NCI-H2196 treated with DMSO at 0.1 percent for 48 hours (cell line): Measurements from ENCODE around the gene ARG2.

Source experiments
- DNase-seq: peaks from one replicate; lab custom pipeline; 2025; ENCODE audit not compliant: unreplicated experiment; lab: John Stamatoyannopoulos, UW

The ARG2 gene

DNA sequence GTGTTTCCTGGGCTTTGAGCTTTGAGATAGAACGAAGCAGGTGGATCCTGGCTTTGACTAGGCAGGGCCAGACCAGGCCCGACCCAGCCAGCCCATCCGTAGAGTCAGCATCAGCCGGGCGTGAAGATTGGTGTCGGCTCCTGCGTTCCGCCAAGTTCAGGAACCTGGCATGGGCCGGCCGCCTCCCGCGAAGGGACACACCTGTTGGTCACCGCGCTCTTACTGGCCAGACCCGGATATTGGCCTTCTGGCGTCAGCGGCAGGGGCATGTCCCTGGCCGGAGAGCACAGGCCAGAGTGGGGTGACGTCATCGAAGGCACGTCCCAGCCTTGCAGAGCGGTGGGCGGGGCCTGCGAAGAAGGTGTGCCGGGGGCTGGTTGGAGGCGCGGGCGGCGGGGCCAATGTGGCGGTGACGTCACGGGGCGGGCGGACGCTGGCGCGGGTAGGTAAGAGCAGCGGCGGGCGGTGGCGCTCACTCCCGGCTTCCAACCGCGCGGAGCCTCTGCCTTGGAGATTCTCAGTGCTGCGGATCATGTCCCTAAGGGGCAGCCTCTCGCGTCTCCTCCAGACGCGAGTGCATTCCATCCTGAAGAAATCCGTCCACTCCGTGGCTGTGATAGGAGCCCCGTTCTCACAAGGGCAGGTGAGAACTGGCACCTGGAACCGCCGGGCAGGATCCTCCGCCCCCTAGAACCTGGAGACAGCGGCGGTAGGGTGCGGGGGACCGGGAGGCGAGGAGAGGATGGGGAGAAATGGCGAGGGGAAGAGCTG, at the start of gene ARG2:
Gene ARG2 (plus strand): TSS at position 475 of the 771 bp plus-strand sequence. CDS start 58 bp downstream, at position 533.
- peak; percentile 99 for DNase-seq

DNA sequence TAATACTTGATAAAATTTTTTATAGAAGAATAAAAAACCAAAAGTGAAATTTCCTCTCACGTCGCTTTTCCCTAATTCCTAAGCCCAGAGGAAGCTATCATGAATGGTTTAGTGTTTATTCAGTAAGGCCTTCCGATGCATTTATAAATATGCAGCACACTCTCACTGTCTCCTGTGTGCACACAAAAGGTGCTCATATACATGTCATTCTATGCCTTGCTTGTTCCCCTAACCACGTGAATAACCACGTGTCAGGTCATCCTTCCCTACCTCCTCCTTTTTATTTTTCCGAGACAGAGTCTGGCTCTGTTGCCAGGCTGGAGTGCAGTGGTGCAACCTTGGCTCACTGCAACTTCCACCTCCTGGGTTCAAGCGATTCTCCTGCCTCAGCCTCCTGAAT, 49.3 kb upstream of the ARG2 start:
- DNase-seq = no peak

DNA sequence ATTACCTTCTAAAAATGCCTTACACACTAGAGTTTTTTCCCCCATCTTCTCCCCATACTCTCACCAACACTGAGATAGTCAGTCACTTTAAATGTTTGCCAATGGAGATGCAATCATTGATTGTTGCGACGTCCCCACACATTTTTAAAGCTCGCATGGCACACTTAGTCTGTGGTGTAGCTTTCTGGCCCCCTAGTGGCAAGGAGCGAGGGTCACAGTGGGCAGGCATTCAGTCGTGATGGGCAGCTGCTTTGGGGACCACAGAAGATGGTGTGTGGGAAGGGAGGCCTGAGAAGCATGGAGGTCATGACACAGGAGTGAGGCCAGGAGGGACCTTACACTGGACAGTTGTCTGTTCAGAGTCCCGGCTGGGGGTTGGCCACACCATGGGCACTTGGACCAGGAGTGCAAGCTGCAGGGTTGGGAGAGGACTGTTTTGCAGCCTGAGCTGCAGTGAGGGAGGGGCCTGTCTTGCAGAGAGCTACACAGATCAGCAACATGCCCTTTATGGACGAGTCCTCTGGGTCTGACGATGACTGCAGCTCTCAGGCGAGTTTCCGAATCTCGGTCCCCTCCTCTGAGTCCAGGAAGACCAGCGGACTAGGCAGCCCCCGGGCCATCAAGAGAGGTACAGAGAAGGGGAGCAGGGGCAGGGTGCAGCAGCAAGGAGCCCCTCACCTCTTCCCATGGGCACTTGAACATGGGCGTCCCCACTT, 48.3 kb upstream of the ARG2 start:
- no peak for DNase-seq

DNA sequence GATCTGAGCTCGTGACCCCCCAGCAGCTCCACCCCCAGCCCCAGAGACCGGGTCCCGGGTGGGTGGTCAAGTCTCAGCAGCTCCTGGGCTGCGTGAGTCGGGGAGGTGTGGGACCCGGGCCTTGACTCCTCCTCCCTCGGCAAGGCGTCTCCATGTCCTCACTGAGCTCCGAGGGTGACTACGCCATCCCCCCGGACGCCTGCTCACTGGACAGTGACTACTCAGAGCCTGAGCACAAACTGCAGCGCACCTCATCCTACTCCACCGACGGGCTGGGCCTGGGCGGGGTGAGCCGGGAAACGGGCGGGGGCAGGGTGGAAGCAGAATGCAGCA, 47.8 kb upstream of the ARG2 start:
- DNase-seq = no peak

DNA sequence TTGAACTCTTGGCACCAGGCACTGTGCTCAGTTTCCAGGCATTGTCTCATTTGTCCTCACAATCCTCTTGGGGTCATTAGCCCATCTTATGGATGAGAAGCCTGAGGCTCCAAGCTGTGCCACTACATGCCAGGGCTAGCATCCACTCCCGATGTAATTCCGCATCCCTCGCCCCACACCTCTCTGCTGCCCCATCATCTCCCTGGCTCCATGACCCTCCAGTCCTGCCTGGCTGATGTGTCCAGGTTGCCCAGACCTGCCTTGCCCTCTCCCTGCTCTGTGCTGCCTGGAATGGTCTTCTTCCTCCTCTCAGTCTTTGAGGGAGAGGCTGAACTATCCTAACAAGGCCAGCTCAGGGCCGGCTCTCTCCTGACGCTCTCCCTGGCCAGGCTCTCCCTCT, 47.1 kb upstream of the ARG2 start:
- DNase-seq = no peak

DNA sequence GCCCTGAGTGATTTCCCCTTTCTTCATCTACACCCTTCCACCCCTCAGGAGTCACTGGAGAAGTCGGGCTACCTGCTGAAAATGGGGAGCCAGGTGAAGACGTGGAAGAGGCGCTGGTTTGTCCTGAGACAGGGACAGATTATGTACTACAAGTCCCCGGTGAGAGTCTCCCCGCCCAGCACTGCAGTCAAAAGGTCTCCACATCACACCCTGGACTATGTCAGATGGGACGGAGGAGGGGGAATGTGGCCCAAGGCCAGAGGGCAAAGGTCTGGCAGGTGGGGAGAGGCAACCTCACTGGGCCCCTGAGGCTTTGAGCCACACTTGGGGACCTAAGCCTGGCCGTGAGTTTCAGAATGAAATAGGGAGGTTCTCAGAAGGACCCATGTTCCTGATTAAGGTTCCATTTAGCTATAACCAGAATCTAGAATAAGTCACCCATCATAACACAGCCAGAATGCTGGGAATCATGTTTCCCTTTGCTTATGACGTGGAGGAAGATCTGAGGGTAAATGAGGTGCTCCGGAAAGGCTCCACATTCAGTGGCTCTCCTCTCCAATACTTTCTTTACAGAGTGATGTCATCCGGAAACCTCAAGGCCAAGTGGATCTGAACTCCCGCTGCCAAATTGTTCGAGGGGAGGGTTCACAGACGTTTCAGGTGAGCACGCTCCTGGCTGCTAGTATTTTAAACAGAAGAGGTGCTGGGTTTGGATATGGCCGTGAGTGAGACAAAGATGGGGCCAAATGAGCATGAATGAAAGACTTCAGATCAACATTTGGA, 46.3 kb upstream of the ARG2 start:
- DNase-seq = no peak

DNA sequence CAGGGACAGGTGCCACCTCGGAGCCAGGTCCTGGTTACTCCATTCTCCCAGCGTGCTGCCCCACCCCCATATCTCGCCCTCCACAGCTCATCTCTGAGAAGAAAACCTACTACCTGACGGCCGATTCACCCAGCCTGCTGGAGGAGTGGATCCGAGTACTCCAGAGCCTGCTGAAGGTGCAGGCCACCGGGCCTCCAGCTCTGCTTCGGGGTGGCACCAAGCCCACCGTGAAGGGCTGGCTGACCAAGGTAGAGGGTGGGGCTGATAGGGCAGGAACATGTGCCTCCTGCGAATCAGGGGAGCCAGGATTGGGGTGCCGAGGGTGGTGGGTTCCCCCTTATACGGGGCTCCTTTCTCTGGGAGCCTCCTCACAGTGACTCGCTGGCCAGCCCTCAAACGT, 45.6 kb upstream of the ARG2 start:
- no peak for DNase-seq

DNA sequence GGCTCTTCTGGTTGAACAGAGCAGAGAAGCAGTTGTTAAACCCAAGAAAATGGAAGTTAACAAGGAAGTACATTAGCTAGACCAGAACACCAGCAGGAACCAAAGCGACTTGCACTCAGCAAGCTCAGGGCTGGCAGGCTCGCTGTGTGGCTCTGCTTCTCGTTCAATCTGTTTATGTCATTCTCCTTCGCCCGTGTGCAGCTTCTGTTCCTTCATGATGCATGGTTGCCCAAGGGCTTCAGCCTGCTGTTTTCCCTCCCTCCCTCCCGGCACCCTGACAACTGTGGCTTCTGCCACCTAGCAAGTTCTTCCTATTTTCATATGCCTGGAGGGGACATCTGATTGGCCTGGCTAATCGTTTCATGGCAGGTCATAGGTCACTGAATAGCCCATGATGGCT, 44.9 kb upstream of the ARG2 start:
- DNase-seq = no peak

DNA sequence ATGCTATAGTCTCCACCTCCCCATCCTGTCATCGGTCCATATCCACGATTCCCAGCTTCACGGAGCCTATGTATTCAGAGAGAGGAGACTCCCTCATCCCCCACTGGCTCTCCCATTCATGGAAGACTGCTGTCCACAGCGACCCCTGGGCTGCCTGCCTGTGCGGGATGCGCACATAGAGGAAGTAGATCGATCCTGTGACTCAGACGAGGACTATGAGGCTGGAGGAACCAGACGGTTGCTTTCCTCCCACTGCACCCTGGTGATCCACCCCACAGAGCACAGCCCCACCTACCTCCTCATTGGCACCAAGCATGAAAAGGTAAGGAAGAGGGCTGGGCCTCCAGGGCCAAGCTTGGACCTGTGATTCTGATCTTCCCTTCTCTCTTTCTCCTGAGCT, 44.0 kb upstream of the ARG2 start:
- no peak for DNase-seq

DNA sequence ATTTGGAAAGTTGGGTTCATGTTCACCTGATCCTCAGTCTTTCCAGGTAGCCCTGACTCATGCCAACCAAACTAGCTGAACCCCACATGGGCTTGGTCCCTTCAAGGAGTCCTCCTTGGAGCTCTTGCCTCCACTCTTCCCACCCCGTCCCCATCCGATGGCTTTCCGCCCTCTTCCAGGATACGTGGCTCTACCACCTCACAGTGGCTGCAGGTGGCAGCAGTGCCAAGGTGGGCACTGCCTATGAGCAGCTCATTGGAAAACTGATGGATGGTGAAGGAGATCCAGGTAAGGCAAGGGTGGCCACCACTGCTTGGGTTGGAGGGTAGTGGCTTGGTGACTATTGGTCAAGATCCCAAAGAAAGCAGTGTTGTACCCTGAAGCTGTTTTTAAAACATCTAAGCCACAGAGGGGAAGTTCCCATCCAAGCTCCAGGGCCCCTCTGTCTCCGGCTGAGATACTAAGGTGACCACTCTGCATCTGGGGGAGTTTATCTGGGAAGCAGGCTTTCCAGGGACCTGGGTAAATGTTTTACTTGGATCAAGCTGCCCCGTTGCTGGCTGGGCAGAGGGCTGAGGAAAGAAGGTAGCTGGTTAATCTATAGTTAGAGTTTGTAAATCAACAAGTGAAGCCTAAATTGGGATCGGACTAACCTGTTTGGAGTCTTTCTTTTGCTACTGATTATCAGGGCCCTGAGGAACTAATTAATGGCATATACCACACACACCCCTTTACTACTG, 43.3 kb upstream of the ARG2 start:
- no peak for DNase-seq

DNA sequence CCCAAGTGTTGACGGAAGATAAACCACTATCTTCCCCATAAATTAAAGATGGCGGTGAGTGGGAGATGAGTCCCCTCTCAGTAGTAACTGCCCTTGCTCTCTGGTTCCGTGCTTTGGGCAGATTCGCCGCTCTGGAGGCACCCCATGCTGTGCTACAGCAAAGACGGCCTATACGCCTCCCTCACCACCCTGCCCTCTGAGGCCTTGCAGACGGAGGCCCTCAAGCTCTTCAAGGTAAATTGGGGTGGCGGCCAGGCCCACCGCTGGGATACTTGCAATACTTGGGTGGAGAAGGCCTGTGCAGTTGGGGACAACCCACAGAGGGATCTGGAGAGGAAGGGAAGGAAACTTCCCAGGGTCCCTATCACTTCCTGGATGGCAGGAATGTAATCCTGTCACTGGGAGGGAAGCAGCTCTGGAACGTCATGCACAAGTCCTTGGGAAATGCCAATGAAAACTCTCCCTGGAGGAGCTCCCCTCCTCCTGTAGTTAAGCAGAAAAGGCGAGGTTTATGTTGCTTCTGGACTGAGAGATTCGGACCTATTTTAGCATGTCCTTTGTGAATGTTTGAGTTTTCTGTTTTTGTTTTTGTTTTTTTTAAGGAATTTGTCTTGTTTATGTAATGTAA, 42.4 kb upstream of the ARG2 start:
- no peak for DNase-seq

DNA sequence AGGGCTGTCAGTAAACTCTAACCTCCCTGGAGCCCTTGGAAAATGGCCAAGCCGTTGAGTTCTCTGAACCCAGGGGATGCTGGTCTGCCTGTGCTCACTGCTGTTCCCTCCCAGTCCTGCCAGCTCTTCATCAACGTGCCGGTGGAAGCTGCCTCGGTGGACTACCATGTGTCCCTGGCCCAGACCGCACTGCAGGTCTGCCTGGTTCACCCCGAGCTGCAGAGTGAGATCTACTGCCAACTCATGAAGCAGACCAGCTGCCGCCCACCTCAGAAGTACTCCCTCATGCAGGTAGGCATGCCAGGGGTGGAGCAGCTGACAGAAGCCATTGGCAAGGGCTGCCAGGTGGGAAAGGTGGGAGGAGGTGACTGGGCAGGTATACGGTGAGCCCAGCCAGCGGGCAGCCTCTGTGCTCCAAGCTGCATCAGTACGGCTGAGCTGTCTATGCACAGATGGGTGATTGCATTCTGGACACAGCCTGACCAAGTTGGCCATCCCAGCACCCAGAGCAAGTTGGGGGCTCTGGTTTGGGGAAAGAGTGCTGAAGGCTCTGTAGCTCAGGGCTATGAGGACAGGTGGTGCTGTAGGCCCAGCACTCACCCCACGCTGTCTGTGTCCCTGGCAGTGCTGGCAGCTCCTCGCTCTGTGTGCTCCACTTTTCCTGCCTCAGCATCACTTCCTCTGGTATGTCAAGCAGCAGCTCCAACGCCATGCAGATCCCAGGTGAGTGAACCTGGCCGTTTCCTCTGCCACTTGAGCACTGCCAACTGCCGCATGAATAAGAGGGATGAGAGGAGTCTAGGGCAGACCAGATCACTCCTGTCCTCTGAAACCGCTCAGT, 41.6 kb upstream of the ARG2 start:
- no peak for DNase-seq

DNA sequence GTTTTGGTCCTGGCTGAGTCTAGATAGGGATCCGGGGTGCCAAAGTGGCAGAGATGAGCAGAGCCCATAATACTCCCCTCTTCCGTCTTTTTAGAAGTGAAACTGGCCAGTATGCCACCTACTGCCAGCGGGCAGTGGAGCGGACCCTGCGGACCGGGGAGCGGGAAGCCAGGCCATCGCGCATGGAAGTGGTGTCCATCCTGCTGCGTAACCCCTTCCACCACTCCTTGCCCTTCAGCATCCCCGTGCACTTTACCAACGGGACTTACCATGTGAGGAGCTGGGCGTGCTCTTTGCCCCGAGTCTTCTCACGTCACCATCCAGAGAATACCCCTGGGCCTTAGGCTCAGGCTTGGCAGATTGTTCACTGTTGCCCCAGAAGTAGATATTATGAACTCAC, 40.7 kb upstream of the ARG2 start:
- no peak for DNase-seq

DNA sequence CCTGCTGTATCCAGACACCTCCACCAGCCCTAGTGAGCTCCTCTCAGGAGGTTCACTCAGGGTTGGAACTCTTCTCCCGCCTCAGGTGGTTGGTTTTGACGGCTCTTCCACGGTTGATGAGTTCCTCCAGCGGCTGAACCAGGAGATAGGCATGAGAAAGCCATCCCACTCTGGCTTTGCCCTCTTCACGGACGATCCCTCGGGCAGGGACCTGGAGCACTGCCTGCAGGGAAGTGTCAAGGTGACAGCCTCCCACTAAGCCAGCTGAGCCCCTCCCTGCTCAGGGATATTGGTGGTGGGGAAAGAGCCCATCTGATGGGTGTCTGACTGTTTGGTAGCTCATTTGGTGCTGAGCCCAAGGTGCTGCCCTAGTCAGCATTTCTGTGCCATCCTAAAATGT, 40.1 kb upstream of the ARG2 start:
- no peak for DNase-seq

DNA sequence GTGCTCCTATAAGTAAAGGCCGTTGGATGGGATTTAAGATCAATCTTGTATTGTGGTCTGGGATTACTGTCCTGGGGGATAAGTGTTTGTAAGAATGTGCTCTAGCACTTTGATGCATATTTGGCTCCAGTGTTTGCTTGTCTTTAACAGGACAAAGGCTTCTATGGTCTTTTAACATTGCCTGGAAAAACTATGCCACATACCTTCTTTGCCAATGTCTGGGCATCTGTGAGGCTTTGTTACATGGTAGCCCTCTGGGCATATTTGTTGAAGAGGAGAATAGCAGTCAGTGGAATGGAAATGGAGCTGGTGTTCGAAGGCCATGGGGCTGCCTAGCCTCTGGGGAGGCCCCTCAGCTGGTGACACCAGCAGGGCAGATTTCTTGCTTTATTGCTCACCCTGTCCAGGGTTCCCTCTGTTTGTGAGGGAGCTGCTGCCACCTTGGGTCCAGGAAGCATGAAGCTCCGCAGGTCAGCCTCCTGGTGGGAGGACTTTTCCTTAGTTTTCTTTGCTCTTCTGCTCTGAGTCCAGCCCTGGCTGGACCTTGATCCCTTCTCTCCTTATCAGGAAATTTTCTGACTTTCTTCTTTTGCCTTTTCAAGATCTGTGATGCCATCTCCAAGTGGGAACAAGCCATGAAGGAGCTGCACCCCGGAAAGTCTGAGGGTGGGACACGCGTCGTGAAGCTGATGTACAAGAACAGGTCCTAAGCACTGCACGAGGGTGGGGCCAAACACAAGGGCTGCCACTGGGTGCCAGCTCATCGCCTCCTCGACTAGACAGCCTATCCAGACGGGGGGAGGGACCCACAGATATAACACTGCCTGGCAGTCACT, 39.2 kb upstream of the ARG2 start:
- no peak for DNase-seq

DNA sequence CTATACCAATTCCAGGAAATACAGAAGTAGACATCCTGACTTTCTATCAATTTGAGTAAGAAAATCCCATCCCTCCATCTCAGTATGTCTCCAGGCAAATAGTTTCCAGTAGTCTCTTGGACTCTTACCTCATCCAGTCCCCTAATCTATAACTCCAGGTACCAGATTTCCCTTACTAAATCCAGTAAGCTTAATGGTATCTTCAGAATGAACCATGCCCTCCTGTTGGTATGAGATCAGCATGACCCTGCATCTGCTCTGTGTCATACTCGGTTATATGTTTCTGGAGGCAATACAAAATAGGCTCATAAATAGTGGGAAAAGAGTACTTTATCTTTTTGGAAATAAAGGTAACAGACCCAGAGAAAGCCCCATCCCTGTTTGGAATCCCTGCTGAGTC, 38.1 kb upstream of the ARG2 start:
- no peak for DNase-seq

DNA sequence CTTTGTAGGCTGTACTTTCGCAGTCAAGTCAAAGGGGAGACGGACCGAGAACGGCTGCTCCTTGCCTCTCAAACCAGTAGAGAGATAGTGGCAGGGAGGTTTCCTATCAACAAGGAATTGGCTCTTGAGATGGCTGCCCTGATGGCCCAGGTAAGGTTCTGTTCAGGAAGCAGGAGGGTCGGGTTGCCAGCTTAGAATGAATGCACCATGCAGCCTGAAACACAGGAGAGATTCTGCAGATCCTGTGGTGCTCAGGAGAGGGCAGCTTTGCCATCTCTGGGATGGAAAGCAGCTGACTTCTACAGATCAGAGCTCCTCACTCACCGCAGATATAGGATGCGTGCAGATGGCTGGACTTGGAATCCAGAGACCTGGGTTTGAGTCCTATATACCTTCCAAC, 37.7 kb upstream of the ARG2 start:
- DNase-seq = no peak

DNA sequence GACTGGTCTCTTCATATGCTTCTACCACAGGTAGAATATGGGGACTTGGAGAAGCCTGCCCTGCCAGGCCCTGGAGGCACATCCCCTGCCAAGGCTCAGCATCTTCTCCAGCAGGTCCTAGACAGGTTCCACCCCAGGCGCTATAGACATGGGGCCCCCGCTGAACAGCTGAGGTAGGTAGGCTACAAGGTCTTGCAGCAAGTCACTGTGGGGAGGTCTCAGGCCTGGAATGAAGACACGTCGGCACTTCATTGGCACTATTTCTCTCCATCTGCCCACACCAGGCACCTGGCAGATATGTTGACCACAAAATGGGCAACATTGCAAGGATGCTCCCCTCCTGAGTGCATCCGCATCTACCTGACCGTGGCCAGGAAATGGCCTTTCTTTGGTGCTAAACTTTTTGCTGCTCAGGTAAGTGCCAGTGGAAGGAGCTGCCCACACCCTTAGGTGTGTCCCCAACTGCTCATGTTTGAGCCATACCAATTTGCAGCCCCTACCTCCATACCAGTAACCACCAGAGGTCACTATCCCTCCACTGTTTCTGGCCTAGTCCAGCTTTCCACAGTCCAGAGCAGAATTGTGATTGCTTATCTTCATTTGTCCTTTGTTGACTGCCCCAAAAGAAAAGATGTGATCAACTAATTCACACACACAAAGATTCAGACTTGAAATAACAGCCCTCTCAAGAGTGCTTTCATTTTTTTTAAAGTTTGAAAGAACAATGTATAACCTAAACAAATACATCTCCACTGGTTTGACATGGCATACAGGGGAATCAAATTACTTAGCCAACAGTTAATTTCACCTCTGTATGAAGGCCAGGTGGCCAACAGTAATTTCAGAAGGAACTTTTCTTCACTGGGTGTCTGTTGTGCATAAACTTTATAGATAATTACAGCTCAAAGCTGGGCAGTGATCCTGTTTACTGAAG, 35.7 kb upstream of the ARG2 start:
- DNase-seq = no peak
